Measurements from ENCODE around the gene ITPRIP.

- TF ChIP-seq CTCF (optimal IDR thresholded peaks at IDR 0.05 in 1 of 3, IDR thresholded peaks at IDR 0.05 in 1 of 3, conservative IDR thresholded peaks at IDR 0.05 in 1 of 3; ENCODE audit: extremely low read depth in 1 of 3, insufficient read depth in 2 of 3, low read length in 3 of 3) (no peak), EZH2 (IDR thresholded peaks at IDR 0.05; ENCODE audit: low read length) (no peak)
Measured at GRCh38 chr10:104334561-104334960, 3.7 kb downstream of the ITPRIP start.
